GM06990 (cell line): ENCODE results near the gene CDCP1.
"Not testable (repeated sequence)": the region's sequence is repeated elsewhere in the genome, so short reads cannot be mapped to it uniquely, and the experiment has no call there.

Source experiments
- DNase-seq: peaks from one replicate; pipeline ENCODE4 v3.0.0-alpha.2; 2011; ENCODE audit not compliant: insufficient read length; ENCODE audit errors: extremely low read depth
- H3K27me3 ChIP-seq: replicated peaks from 2 replicates; pipeline ENCODE4 v1.6.0; 2011; ENCODE audit warnings: low read length; ENCODE audit not compliant: control insufficient read depth, insufficient read depth
- H3K36me3 ChIP-seq: 2 replicates; pipeline ENCODE4 v1.5.1; 2011; ENCODE audit warnings: low read length; ENCODE audit not compliant: control insufficient read depth, insufficient read depth
- H3K4me3 ChIP-seq: replicated peaks from 2 replicates; pipeline ENCODE4 v1.5.1; 2011; ENCODE audit warnings: low read depth, mild to moderate bottlenecking, control low read depth, low read length
- CTCF ChIP-seq: IDR thresholded peaks from 2 replicates; pipeline ENCODE4 v1.5.1; 2011; ENCODE audit warnings: low read length, control low read depth, mild to moderate bottlenecking, inconsistent platforms; ENCODE audit not compliant: insufficient read depth, poor library complexity, severe bottlenecking

Gene CDCP1

GRCh38 chr3:45151100-45151499 is 4.9 kb upstream of the CDCP1 start:
- Histone ChIP-seq H3K4me3 (no peak overlapping the region), H3K36me3 (no peaks in the 10 kb centered on the region), H3K27me3 (no peaks in the 10 kb centered on the region)
- no peak for TF ChIP-seq CTCF
- no peak for DNase-seq

GRCh38 chr3:45148921-45149320 is 2.7 kb upstream of the CDCP1 start:
- TF ChIP-seq CTCF = no peak
- H3K36me3 ChIP-seq = no peaks in the 10 kb centered on the region
- H3K27me3 ChIP-seq = no peaks in the 10 kb centered on the region
- no peak for DNase-seq
- H3K4me3 ChIP-seq = no peak overlapping the region

- H3K4me3 ChIP-seq = no peak overlapping the region
- no peak for DNase-seq
- TF ChIP-seq CTCF = no peak
- H3K27me3 ChIP-seq = no peaks in the 10 kb centered on the region
- no peaks in the 10 kb centered on the region for H3K36me3 ChIP-seq
These were observed 955 bp downstream of the CDCP1 start for GRCh38 chr3:45145223-45145622.

- DNase-seq = no peak
- no peaks in the 10 kb centered on the region for H3K27me3 ChIP-seq
- H3K4me3 ChIP-seq = no peak overlapping the region
- H3K36me3 ChIP-seq = no peaks in the 10 kb centered on the region
- no peak for TF ChIP-seq CTCF
These were observed 2.2 kb downstream of the CDCP1 start for GRCh38 chr3:45143673-45144671.

GRCh38 chr3:45140770-45141155 is 5.4 kb downstream of the CDCP1 start:
- not testable (repeated sequence) for H3K27me3 ChIP-seq, DNase-seq, H3K4me3 ChIP-seq, H3K36me3 ChIP-seq

GRCh38 chr3:45140141-45140769 is 5.9 kb downstream of the CDCP1 start:
- Histone ChIP-seq H3K36me3 (no peaks in the 10 kb centered on the region), H3K27me3 (no peaks in the 10 kb centered on the region; the same call in 1 of the 2 replicates), H3K4me3 (no peak overlapping the region)
- no peak for TF ChIP-seq CTCF
- DNase-seq = no peak
